Heart left ventricle (tissue), 13 donors: ENCODE data around the gene SLK.

Experiments used
- CTCF ChIP-seq, 12 donors: fragments of 200-600 bp; sonication (generic) in 4 of 12; IDR thresholded peaks; one replicate each; pipeline versions ENCODE4 v1.5.0 to v1.8.0; 2018 to 2022; ENCODE audit warnings: antibody characterized with exemption in 12 of 12, mild to moderate bottlenecking in 5 of 12
- POLR2A ChIP-seq, 2 donors: fragments of 450-650 bp; IDR thresholded peaks; one replicate each; pipeline ENCODE4 v1.6.1; 2017; ENCODE audit warnings: antibody characterized with exemption in 2 of 2, mild to moderate bottlenecking in 2 of 2, moderate library complexity in 2 of 2
- donor health status: ischemic (EF 13 %, LVEDD 7.1; RV severe dilation, severe dysfunction).
- donor health status: DM: no; HTN: yes; CAD: no.
- donor health status: DM: no; HTN: no; CAD: no.
- donor health status: ischemic (EF 25% LVEDD 6.9; RV normal size, moderate dysfunction).
- donor health status: ischemic (EF 25% LVEDD 5.7; RV mildly dilated, moderate dysfunction).
- donor health status: ischemic (EF 35%, LVEDD 5.7; RV mildly dilated, moderate dysfunction).
- donor health status: nonischemic (EF 11% LVEDD 7.7; RV severe dilation, severe dysfunction).
- donor health status: DM: yes; HTN: yes; CAD: no.
- donor health status: PGD.
- donor health status: ischemic (EF 29% LVEDD 5.4; RV normal size, mild dysfunction).
- donor health status: nonischemic (EF 23%, LVEDD 6.1; RV moderate dilation, normal function).

GRCh38 chr10:104077247-104077646 lies 110.3 kb downstream of the SLK start:
- TF ChIP-seq POLR2A (IDR thresholded peaks at IDR 0.05) (no peak), CTCF (IDR thresholded peaks at IDR 0.05) (no peak)
